AG08396 (cell line): ENCODE results near the gene GAGE13.
"Not testable (repeated sequence)": the region's sequence is repeated elsewhere in the genome, so short reads cannot be mapped to it uniquely, and the experiment has no call there.

Source experiments
- DNase-seq: peaks from one replicate; pipeline ENCODE4 v3.0.0; 2012; ENCODE audit warnings: low spot score, mixed read lengths

GAGE13 gene

GRCh38 chrX:49331841-49332240 is 459 bp downstream of the GAGE13 start:
- not testable (repeated sequence) for DNase-seq

DNA sequence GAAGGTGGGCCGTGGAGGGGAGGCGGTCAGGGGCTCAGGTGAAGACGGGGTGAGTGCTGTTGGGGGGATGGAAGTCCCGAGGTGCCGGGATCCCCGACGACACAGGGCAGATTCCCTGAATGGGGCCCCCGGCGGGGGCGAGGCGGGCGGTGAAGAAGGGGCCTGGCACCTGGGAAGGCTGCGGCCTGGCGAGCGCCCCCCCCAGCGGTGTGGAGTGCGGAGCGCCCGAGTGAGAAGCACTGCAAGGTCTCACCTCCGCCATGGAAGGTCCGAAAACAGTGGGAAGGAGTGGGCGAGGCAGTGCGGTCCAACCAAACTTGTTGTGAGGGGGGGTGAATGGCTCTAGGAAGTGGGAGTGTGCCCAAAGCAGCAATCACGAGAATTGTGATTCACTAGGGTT is 10.1 kb downstream of the GAGE13 start:
- DNase-seq: not testable (repeated sequence)

DNA sequence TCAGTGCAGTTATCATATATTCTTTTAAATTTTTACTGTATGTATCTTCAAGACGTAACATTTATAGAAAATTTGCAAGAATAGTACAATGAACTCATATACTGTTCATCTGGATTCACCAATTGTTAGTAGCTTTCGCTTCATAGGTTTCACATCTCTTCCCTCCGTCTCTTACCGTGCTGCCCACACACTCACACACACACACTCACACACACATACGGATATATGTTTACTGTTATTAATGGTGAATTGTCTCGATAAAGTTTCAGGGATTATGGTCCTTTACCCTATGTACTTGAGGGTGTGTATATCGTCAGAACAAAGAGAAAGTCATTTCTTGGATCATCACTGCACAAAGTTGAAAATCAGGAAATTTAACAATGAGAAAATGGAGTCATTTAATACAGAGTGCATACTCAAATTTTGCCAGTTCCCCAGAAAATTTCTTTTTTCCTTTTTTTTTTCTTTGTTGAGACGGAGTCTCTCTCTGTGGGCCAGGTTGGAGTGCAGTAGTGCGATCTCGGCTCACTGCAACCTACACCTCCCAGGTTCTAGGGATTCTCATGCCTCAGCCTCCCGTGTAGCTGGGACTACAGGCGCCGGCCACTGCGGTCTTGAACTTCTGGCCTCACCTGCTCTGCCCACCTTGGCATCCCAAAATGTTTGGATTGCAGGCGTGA is 13.3 kb downstream of the GAGE13 start:
- DNase-seq: not testable (repeated sequence)

DNA sequence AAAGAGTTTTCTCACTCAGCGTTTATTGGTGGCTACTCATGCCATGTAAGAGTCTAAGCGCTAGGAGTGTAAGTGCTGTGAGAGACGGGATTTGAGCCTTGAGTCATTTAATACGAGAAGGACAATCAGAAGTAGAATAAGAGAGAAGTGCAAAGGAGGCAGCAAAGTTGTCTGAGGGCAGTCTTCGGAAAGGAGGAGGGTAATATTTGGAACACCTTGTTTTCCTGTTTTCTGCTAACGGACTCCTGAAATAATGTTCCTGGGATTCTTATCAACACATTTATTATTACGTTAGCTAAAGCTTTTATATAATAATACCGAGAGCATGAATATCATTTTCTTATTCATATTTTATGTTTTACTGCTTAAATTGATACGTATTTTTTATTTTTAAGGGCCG is 14.0 kb downstream of the GAGE13 start:
- not testable (repeated sequence) for DNase-seq

GRCh38 chrX:49346150-49346549 is 14.8 kb downstream of the GAGE13 start:
- not testable (repeated sequence) for DNase-seq
